COR-L47 (cell line): ENCODE results near the gene SCAF1.

Experiments
- DNase-seq: peaks from one replicate; lab custom pipeline; 2025; lab: John Stamatoyannopoulos, UW

The SCAF1 gene

GRCh38 chr19:49641688-49642491 lies at the start of gene SCAF1:
Gene SCAF1 (plus strand): TSS chr19:49642209. CDS start chr19:49645027, 2,818 bp downstream.
- peak; percentile 99 for DNase-seq

GRCh38 chr19:49592486-49593232 lies 49.4 kb upstream of the SCAF1 start:
- no peak for DNase-seq

GRCh38 chr19:49593233-49594113 lies 48.5 kb upstream of the SCAF1 start:
- peak; percentile 91 for DNase-seq

- no peak for DNase-seq
These were observed 47.6 kb upstream of the SCAF1 start for GRCh38 chr19:49594157-49594992.

GRCh38 chr19:49594993-49595818 lies 46.8 kb upstream of the SCAF1 start:
- DNase-seq: no peak

- DNase-seq: no peak
These were observed 46.1 kb upstream of the SCAF1 start for GRCh38 chr19:49595819-49596404.

GRCh38 chr19:49596407-49596806 lies 45.6 kb upstream of the SCAF1 start:
- no peak for DNase-seq

- no peak for DNase-seq
These were observed 44.9 kb upstream of the SCAF1 start for GRCh38 chr19:49596954-49597702.

GRCh38 chr19:49597703-49597974 lies 44.4 kb upstream of the SCAF1 start:
- DNase-seq: no peak

- no peak for DNase-seq
These were observed 42.4 kb upstream of the SCAF1 start for GRCh38 chr19:49599378-49600295.

- no peak for DNase-seq
These were observed 40.4 kb upstream of the SCAF1 start for GRCh38 chr19:49601482-49602038.

GRCh38 chr19:49602806-49603205 lies 39.2 kb upstream of the SCAF1 start:
- no peak for DNase-seq

- no peak for DNase-seq
These were observed 36.4 kb upstream of the SCAF1 start for GRCh38 chr19:49605605-49606004.

GRCh38 chr19:49609499-49610092 lies 32.4 kb upstream of the SCAF1 start:
- no peak for DNase-seq

GRCh38 chr19:49613374-49613773 lies 28.6 kb upstream of the SCAF1 start:
- DNase-seq: peak; percentile 24

GRCh38 chr19:49614096-49614833 lies 27.7 kb upstream of the SCAF1 start:
- DNase-seq: no peak

- DNase-seq: no peak
These were observed 26.1 kb upstream of the SCAF1 start for GRCh38 chr19:49615861-49616260.
